GM12878 (cell line): ENCODE data around the gene PDS5A. TPM values are rescaled to one million over a fixed set of nuclear protein-coding genes. Genes with fewer than 3 reads are reported as not detected.

ENCODE experiments used
- ATAC-seq: fragments of 200-7000 bp; cut with Tn5 transposase; 3 replicates; pipeline ENCODE4 v1.9.1; 2020; ENCODE audit warnings: mild to moderate bottlenecking, moderate library complexity
- BruUV-seq: library from RNA; stranded (reverse); fragments of 400-500 nt; replicated peaks from 2 replicates; lab custom pipeline; 2021; lab: Mats Ljungman, UMichigan
- CTCF ChIA-PET: fragments of 300-600 bp; sonication (Branson Sonifier 250); formaldehyde crosslinking; extraction: SDS; loops from one replicate; lab custom pipeline; 2021; ENCODE audit warnings: inconsistent platforms; lab: Yijun Ruan, JAX
- POLR2A ChIA-PET: fragments of 350-600 bp; formaldehyde crosslinking; extraction: SDS; loops from one replicate; lab custom pipeline; 2021; ENCODE audit warnings: inconsistent platforms; lab: Charles Lee
- RAD21 ChIA-PET: fragments of 300-600 bp; sonication (Branson Sonifier 250); formaldehyde crosslinking; loops from one replicate; lab custom pipeline; 2023; ENCODE audit warnings: antibody characterized with exemption; ENCODE audit not compliant: unreplicated experiment; lab: Charles Lee
- SMC1A ChIA-PET: fragments of 300-600 bp; sonication (Branson Sonifier 250); formaldehyde crosslinking; loops from one replicate; lab custom pipeline; 2023; ENCODE audit not compliant: unreplicated experiment, uncharacterized antibody; lab: Charles Lee
- DNase-seq: peaks from one replicate; pipeline ENCODE4 v3.0.0-alpha.2; 2011; ENCODE audit warnings: low read depth, low spot score
- FAIRE-seq: peaks from 3 replicates; lab custom pipeline; 2011; peaks lifted over from hg19 to GRCh38; lab: Jason Lieb, UNC
- H2AFZ ChIP-seq: 2 replicates; pipeline ENCODE4 v1.6.0; 2011; ENCODE audit warnings: low read depth, low read length, control low read depth; ENCODE audit not compliant: control insufficient read depth
- H3K27ac ChIP-seq: 2 replicates; pipeline ENCODE4 v1.5.1; 2011; ENCODE audit warnings: control low read depth; ENCODE audit not compliant: control insufficient read depth, insufficient read depth
- H3K27me3 ChIP-seq, 2 experiments: replicated peaks in 1 of 2; 2 replicates each; pipeline versions ENCODE4 v1.6.0 to v1.6.1; 2011; ENCODE audit warnings: low read length in 1 of 2; ENCODE audit not compliant: control insufficient read depth in 2 of 2, insufficient read depth in 2 of 2
- H3K36me3 ChIP-seq, 2 experiments: 2 replicates each; pipeline ENCODE4 v1.5.1; 2011; ENCODE audit warnings: low read length in 1 of 2; ENCODE audit not compliant: control insufficient read depth in 2 of 2, insufficient read depth in 2 of 2
- H3K4me1 ChIP-seq: 2 replicates; pipeline ENCODE4 v1.6.1; 2011; ENCODE audit warnings: mild to moderate bottlenecking, low read length, moderate library complexity, mixed read lengths; ENCODE audit not compliant: control insufficient read depth, insufficient read depth
- H3K4me2 ChIP-seq: 2 replicates; pipeline ENCODE4 v1.6.0; 2011; ENCODE audit warnings: control low read depth; ENCODE audit not compliant: control insufficient read depth, insufficient read depth
- H3K4me3 ChIP-seq: fragments of 200-600 bp; sonication (generic); 2 replicates; pipeline ENCODE4 v1.5.1; 2016
- H3K79me2 ChIP-seq: 2 replicates; pipeline ENCODE4 v1.6.0; 2011; ENCODE audit warnings: low read length; ENCODE audit not compliant: control insufficient read depth, insufficient read depth
- H3K9ac ChIP-seq: 2 replicates; pipeline ENCODE4 v1.8.0; 2011; ENCODE audit warnings: low read length, control low read depth, mixed read lengths; ENCODE audit not compliant: control insufficient read depth, insufficient read depth
- H3K9me3 ChIP-seq: replicated peaks from 3 replicates; pipeline ENCODE4 v1.5.1; 2011; ENCODE audit warnings: mild to moderate bottlenecking, low read length; ENCODE audit not compliant: control insufficient read depth, insufficient read depth
- H4K20me1 ChIP-seq: 2 replicates; pipeline ENCODE4 v1.6.0; 2011; ENCODE audit not compliant: control insufficient read depth, insufficient read depth
- BACH1 ChIP-seq: fragments of 450-650 bp; IDR thresholded peaks from 2 replicates; pipeline ENCODE4 v1.6.1; 2017; ENCODE audit warnings: mild to moderate bottlenecking, borderline replicate concordance
- E2F4 ChIP-seq: IDR thresholded peaks from 2 replicates; pipeline ENCODE4 v1.6.1; 2012; ENCODE audit warnings: low read depth, low read length, improper control_type of control experiment
- ESRRA ChIP-seq: IDR thresholded peaks from 2 replicates; pipeline ENCODE4 v1.6.1; 2012; ENCODE audit warnings: mild to moderate bottlenecking, low read length, improper control_type of control experiment
- HDAC6 ChIP-seq: fragments of 200-600 bp; sonication (generic); IDR thresholded peaks from one replicate; pipeline ENCODE4 v1.8.0; 2017; ENCODE audit warnings: antibody characterized with exemption; ENCODE audit not compliant: unreplicated experiment
- KLF5 ChIP-seq: fragments of 450-650 bp; IDR thresholded peaks from 2 replicates; pipeline ENCODE4 v1.6.1; 2014; ENCODE audit warnings: mild to moderate bottlenecking; ENCODE audit not compliant: partially characterized antibody
- MLLT1 ChIP-seq: fragments of 450-650 bp; IDR thresholded peaks from 2 replicates; pipeline ENCODE4 v1.6.1; 2016; ENCODE audit warnings: mild to moderate bottlenecking
- NRF1 ChIP-seq: conservative IDR thresholded peaks from 2 replicates; pipeline ENCODE4 v1.6.1; 2011; ENCODE audit warnings: mild to moderate bottlenecking, low read depth, low read length, improper control_type of control experiment
- PAX5 ChIP-seq: IDR thresholded peaks from 2 replicates; pipeline ENCODE4 v1.6.1; 2011; ENCODE audit warnings: low read depth, low read length, borderline replicate concordance
- RB1 ChIP-seq: fragments of 450-650 bp; formaldehyde crosslinking; IDR thresholded peaks from 2 replicates; pipeline ENCODE4 v1.6.1; 2017; ENCODE audit warnings: mild to moderate bottlenecking, borderline replicate concordance
- RELA ChIP-seq: fragments of 450-650 bp; IDR thresholded peaks from 2 replicates; pipeline ENCODE4 v1.8.0; 2014; ENCODE audit warnings: borderline replicate concordance; ENCODE audit not compliant: partially characterized antibody
- RFX5 ChIP-seq: IDR thresholded peaks from 2 replicates; pipeline ENCODE4 v1.6.1; 2011; ENCODE audit warnings: low read depth, low read length, improper control_type of control experiment
- SMAD1 ChIP-seq: fragments of 450-650 bp; IDR thresholded peaks from 2 replicates; pipeline ENCODE4 v1.6.1; 2018; ENCODE audit warnings: mild to moderate bottlenecking, low read depth; ENCODE audit not compliant: partially characterized antibody
- SP1 ChIP-seq: IDR thresholded peaks from one replicate; pipeline ENCODE4 v1.6.1; 2011; ENCODE audit warnings: low read depth, low read length
- SUZ12 ChIP-seq: fragments of 200-600 bp; sonication (generic); IDR thresholded peaks from one replicate; pipeline ENCODE4 v1.6.1; 2018; ENCODE audit warnings: antibody characterized with exemption, mild to moderate bottlenecking; ENCODE audit not compliant: unreplicated experiment
- TCF12 ChIP-seq: IDR thresholded peaks from 2 replicates; pipeline ENCODE4 v1.6.1; 2011; ENCODE audit warnings: low read depth, mild to moderate bottlenecking, low read length
- ZBTB11 ChIP-seq: fragments of 450-650 bp; formaldehyde crosslinking; IDR thresholded peaks from 2 replicates; pipeline ENCODE4 v1.5.0; 2022; ENCODE audit warnings: mild to moderate bottlenecking, missing genetic modification characterization
- ZBTB33 ChIP-seq: fragments of 450-650 bp; IDR thresholded peaks from 2 replicates; pipeline ENCODE4 v1.6.1; 2017; ENCODE audit warnings: mild to moderate bottlenecking
- WGBS: methylation state at CpG from one replicate; pipeline ENCODE4 v1.1.6; 2016; ENCODE audit warnings: low lambda C conversion rate; ENCODE audit not compliant: insufficient replicate concordance, insufficient coverage; ENCODE audit errors: missing lambda C conversion rate; 5-methylcytosine and 5-hydroxymethylcytosine counted together
- in situ Hi-C: fragments of 300-500 bp; cut with MboI; formaldehyde crosslinking; loops from 9 replicates; pipeline ENCODE4 v1.14.3; 2018; ENCODE audit warnings: mixed read lengths
- intact Hi-C: fragments of 100-400 bp; cut with micrococcal nuclease; formaldehyde crosslinking; loops from one replicate; pipeline ENCODE4 v1.14.2; 2022; ENCODE audit not compliant: unreplicated experiment
- polyA plus RNA-seq, 11 experiments: library from polyadenylated mRNA; depleted of rRNA in 4 of 11; unstranded in 6 of 11; stranded (reverse) in 5 of 11; fragments of >200 nt; fragmentation: Nextera tagmentation in 4 of 11; fragmentation: Illumina TruSeq in 1 of 11; extraction: Ambion mirVana in 4 of 11; extraction: Trizol in 1 of 11; gene quantifications; 1 replicate in 1 of 11; 2 replicates in 10 of 11; pipeline versions ENCODE4 v1.2.1 to v1.2.3, GENCODE V29; 2011 to 2016; ENCODE audit warnings: inconsistent platforms in 2 of 11, missing spikeins in 2 of 11, low read depth in 1 of 11
- total RNA-seq, 4 experiments: library from RNA; depleted of rRNA in 3 of 4; stranded (reverse); fragments of >200 nt in 3 of 4; fragmentation: Illumina TruSeq in 1 of 4; extraction: Trizol in 1 of 4; gene quantifications; 2 replicates each; pipeline versions ENCODE4 v1.2.1 to v1.2.3, GENCODE V29; 2013 to 2021

The PDS5A gene
- total and polyA plus RNA-seq, 10 of the 15 experiments (the other 5 are each of a cell fraction or from before 2014, with no cell fraction given): 13.7 to 69.7 (median 52.3) TPM

GRCh38 chr4:39924014-39924413 lies 53.7 kb downstream of the PDS5A start (continued):
- no peak for TF ChIP-seq SP1
- no peak for TF ChIP-seq PAX5
- no peak for TF ChIP-seq RB1
- no peak for TF ChIP-seq SMAD1
- TF ChIP-seq BACH1: no peak
- no peak for TF ChIP-seq RELA

- Histone ChIP-seq H3K4me1 (no peaks in the 10 kb centered on the region), H3K9me3 (no peaks in the 10 kb centered on the region), H3K9ac (no peak overlapping the region), H4K20me1 (no peaks in the 10 kb centered on the region), H3K79me2 (peaks cover 2% of the 10 kb centered on the region), H3K4me2 (no peak overlapping the region), H2AFZ (no peak overlapping the region), H3K27me3 (no peaks in the 10 kb centered on the region), H3K36me3 (peaks cover 5 to 20% of the 10 kb centered on the region in 2 experiments), H3K27ac (no peak overlapping the region), H3K4me3 (no peak overlapping the region)
- POLR2A ChIA-PET: no interaction called here
- intact Hi-C loops: no loop called here
- no peak for DNase-seq
- FAIRE-seq: no peak
- no peak for ATAC-seq
- RAD21 ChIA-PET: no interaction called here
- no TSS peak for BruUV-seq
- CTCF ChIA-PET: no interaction called here
- WGBS: 97% methylated on average over 2 of the region's 2 CpGs
- in situ Hi-C loops: no loop called here
- SMC1A ChIA-PET: interaction anchor here (0.6 kb wide), 1 partner anchor 500 kb away, joined by 3 read pairs; no protein-coding TSS in a partner anchor
- no peak for TF ChIP-seq NRF1
- no peak for TF ChIP-seq MLLT1
- TF ChIP-seq RFX5: no peak
- TF ChIP-seq ESRRA: no peak
- TF ChIP-seq ZBTB11 (CRISPR knock-in tag): no peak
- TF ChIP-seq SUZ12: no peak
- no peak for TF ChIP-seq TCF12
- no peak for TF ChIP-seq KLF5
- no peak for TF ChIP-seq BACH1
- TF ChIP-seq E2F4: no peak
- no peak for TF ChIP-seq HDAC6
- TF ChIP-seq ZBTB33: no peak
Measured at GRCh38 chr4:39922399-39922798, 55.3 kb downstream of the PDS5A start.
